ENCODE results near the gene ZNF3. TPM values are rescaled to one million over a fixed set of nuclear protein-coding genes. Genes with fewer than 3 reads are reported as not detected.

ZNF3 gene
- total RNA-seq, 1 donor from 2014 or later, result 28.3 TPM

DNA sequence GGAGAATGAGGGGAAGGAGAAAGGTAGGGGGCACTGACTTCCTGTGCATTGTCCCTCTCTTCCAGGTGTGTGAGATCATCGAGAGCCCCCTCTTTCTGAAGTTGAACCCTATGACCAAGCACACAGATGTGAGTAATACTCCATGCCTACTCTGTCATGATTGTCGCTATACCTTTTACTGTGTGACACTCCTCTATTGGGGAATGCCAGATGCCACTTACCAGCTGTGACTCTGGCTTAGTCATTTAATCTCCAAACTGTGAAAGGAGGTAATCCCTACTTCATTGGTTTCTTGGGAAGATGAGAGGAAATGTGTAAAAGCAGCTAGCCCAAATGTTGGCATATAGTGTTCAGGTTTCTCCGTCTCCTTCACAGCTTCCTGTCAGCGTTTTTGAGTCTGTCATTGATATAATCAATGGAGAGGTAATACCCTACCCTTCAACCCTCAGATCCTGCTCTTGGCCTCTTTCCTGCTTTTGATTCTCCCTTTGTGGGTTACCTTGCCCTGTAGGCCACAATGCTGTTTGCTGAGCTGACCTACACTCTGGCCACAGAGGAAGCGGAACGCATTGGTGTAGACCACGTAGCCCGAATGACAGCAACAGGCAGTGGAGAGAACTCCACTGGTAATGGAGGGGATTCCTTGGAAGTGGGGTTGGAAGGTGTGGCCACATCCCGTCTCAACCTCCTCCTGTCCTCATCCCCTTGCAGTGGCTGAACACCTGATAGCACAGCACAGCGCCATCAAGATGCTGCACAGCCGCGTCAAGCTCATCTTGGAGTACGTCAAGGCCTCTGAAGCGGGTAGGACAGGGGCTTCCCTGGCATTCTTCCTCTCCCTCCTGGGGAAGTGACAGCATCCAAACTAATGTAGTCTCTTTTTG is 9.2 kb upstream of the ZNF3 start:
- intact Hi-C loops (cut with micrococcal nuclease), result no loop called here

DNA sequence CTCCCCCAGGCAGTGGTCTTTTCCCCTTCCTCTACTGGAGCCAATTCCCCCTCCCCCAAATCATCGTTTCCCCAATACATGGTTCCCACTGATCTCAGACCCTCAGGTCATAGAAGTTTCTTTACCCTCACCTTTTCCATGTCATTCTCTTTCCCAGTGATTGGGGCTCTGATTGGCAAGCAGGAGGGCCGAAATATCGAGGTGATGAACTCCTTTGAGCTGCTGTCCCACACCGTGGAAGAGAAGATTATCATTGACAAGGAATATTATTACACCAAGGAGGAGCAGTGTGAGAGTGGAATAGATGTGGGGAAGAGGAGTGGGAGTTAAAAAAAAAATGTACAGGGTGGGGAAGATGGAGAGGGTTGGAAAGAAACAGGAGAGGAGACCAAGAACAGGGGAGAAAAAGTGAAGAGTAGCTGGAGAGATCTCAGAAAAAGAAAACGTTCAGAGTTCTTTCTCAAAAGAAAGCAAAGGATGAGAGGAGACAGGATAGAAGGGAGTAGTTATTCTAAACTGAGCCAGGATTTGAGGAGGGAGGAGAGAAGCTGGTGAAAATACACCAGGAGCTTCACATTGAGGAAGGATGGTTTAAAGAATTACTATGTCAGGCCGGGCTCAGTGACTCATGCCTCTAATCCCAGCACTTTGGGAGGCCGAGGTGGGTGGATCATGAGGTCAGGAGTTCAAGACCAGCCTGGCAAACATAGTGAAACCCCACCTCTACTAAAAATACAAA is 8.1 kb upstream of the ZNF3 start:
- intact Hi-C loops (cut with micrococcal nuclease), result loop anchor here (1.0 to 10.0 kb wide), 2 partner anchors 11 to 585 kb away; partner anchors contain the start of gene GNB2

DNA sequence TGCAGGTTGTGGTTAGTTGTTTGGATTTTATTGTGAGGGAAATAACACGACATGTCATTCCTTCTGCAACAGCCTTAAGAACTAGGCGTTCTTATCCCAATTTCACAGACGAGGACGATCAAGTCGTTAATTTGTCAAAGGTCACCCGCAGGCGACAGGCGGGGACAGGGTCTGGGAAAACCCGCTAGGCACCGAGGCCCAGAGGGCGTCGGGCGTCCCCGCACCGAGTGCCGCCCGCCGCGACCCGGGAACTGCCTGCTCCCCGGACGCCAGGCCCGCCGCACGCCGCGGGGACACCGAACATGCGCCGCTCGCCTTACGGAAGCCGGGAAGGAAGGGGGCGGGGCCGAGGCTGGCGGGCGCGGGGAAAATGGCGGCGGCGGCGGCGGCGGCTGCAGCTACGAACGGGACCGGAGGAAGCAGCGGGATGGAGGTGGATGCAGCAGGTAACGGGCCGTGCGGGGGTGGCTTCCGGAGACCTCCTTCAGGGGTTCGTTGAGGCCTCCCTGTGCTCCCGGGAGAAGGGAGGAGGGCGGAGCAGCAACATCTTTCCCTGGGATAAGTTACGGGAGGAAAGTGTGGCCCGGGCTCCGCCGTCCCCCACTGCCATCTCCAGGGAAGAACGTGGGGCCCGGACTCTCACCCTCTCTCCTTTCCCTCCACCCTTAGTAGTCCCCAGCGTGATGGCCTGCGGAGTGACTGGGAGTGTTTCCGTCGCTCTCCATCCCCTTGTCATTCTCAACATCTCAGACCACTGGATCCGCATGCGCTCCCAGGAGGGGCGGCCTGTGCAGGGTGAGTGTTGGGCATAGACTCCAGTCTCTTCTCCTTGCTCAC is 7.3 kb upstream of the ZNF3 start, which contains the start of gene COPS6:
COPS6 (plus strand) TSS at position 349 of the 837 bp plus-strand sequence; CDS start at position 371, 22 bp downstream.
- intact Hi-C loops (cut with micrococcal nuclease), result loop anchor here (1.0 to 10.0 kb wide), 3 partner anchors 11 to 586 kb away; partner anchors contain the start of genes CNPY4, GNB2 and TAF6

DNA sequence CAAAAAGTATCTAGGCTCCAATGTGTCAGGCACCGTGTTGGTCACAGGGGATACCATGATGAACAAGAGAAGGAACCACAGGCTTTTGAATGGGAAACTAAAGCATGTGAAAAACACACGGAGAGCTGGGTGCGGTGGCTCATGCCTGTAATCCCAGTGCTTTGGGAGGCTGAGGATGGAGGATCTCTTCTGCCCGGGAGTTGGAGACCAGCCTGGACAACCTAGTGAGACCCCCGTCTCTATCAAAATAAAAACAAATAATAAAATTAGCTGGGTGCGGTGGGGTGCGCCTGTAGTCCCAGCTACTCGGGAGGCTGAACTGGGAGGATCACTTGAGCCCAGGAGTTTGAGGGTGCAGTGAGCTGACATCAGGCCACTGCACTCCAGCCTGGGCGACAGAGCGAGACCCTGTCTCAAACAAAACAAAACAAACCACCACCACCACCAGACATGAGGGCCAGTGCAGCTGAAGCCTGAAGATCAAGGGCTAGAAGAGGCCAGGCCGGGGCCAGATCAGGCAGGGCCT is 6.6 kb upstream of the ZNF3 start:
- intact Hi-C loops (cut with micrococcal nuclease), result loop anchor here (1.0 to 10.0 kb wide), 2 partner anchors 31 to 587 kb away; partner anchors contain the start of genes CNPY4, GNB2 and TAF6

DNA sequence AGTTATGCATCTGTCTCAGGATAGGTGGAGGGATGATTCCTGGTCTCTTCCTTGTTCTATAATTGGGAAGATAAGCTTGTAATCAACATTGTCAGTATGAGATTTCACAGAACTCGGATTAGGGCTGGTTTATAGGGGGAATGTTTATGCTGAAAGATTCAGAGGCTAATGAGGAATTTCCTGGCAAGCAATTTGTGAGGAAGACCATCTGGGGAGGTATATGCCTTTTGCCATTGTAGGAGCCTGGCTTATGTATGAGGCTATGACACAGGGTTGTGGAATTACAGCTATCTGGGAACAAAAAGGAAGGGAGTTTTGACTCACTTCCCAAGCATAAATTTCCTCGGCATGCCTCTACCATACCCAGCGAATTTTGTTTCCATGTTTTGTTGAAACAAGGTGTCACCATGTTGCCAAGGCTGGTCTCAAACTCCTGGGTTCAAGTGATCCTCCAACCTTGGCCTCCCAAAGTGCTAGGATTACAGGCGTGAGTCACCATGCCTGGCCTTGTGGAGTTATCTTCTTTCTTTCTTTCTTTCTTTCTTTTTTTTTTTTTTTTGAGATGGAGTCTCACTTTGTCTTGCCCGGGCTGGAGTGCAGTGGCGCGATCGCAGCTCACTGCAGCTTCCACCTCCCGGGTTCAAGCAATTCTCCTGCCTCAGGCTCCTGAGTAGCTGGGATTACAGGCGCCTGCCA is 5.7 kb upstream of the ZNF3 start:
- intact Hi-C loops (cut with micrococcal nuclease), result loop anchor here (10.0 kb wide), 1 partner anchor 588 kb away; the partner anchor contains the start of gene GNB2

DNA sequence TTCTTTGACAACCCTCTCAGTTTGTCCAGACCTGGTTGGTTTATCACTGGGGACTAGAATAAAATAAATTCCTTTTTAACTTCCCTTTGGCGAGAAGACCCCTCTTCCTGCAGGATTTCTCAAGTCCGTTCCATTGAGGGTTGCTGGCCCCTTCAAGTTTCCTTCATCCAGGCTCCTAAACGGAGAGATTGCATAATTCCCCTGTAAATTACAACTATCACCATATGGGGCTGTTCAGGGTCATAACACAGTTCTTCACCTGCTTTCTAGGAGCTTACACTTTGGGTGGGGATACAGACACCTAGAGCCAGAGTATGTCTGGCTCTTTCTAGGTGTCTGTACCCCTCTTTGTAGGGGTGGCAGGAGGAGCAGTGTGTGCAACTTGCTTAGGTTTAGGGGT is 4.0 kb upstream of the ZNF3 start:
- intact Hi-C loops (cut with micrococcal nuclease), result loop anchor here (10.0 kb wide), 1 partner anchor 589 kb away; the partner anchor contains the start of gene GNB2

DNA sequence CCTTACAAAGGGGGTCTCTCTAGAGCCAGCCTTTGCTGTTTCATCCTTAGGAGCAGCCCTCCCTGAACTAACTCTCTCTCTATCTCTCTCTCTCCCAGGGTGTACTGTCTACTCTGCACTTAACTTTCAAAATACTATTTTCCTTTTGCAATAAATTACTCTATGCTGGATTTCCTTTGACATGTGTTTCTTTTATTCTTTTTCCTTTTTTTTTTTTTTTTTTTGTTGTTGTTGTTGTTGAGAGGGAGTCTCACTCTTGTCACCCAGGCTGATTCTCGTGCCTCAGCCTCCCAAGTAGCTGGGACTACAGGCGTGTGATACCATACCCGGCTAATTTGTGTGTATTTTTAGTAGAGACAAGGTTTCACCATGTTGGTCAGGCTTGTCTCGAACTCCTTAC is 1.5 kb upstream of the ZNF3 start:
- intact Hi-C loops (cut with micrococcal nuclease), result loop anchor here (1.0 to 10.0 kb wide), 3 partner anchors 43 to 676 kb away; partner anchors contain the start of genes BUD31, GNB2, MBLAC1 and PDAP1

DNA sequence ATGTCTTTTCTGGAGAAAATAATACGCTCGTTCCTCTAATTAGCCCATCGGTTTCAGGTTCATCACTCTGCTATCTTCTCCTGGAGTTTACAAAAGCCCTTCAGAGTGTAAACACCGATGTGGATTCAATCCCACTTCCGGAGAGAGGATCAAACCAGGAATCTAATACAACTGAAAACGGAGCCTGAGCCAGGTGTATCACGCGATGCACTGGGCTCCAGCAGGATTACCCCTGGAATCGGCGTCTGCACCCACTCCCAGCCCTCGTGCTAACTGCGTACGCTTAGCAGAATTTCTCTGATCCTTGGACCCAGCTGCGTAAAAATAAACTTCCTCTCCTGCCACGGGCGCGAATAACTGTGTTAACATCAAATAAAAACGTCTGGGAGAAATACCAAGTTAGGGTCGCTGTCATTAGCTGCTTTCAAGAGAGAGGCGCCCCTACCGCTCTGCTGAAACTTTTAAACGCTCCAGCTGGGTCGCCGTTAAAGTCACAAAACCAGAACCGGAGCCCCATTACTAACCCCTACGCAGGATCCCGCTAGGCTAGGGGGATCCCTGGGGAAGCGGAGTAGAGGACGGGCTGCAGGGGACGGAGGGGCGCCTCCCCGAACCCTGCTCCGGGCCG is 502 bp downstream of the ZNF3 start:
- intact Hi-C loops (cut with micrococcal nuclease), result loop anchor here (1.0 to 10.0 kb wide), 10 partner anchors 20 to 674 kb away; partner anchors contain the start of genes AP4M1, BUD31, CNPY4 and GNB2

DNA sequence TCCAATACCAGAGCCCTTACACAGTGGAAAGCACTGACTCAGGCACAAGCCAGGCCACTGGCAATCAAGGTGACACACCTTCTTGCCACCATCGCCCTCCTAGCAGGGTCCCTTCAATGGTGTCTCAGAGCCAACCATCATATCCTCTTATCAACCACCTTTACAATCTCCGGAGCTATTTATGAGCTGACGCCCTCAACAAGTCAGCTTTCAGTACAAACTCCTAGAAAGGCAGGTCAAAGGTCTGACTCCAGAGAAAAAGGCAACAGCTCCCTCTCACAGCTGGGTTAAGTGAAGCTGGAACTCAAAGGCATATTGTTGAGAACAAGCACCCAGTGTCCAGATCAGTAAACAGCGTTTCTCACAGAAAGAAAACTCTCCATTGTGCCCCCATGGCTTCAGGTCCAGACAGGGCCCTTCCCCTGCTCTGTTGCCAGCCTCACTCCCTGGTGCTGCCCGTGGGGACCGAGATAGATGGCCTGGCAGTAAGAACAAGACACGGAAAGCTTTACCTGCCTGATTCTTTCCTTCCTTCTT is 2.4 kb downstream of the ZNF3 start:
- intact Hi-C loops (cut with micrococcal nuclease), result no loop called here

DNA sequence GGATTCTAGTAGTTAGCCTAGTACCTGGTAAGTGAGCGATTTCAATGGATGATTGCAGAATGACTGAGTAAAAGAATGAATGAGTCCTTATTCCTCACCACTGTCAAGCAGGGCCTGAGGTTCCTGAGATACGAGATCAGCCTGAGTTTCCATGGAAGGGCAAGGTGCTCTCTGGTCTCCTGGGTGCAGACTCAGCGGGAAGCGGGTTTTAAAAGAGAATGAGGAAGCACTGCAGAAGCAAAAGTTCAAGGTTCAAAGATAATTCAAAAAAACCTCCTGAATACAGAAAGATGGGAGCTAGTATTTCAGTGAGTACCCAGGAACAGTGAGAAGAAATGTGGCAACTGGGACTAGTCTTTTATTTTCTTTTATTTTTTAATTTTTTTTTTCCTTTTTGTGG is 4.3 kb downstream of the ZNF3 start:
- intact Hi-C loops (cut with micrococcal nuclease), result no loop called here

DNA sequence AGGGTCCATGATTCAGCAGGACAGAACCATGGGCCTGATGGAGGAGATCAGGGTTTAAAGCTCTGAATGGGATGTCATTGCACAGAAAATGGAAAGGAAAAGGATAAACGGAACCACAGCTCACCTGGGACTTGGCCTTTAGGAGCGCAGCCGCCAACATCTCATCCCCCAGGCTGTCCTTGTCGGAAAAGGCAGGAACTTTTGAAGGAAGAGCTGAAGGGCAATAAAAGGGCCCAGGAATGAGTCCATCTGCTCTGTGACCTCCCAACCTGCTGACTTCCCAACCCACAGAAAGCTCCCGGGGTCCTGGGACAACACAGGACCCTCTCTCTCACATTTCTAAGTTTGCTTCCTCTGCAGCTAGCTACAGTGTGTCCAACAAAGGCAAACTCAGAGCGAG is 6.1 kb downstream of the ZNF3 start:
- intact Hi-C loops (cut with micrococcal nuclease), result no loop called here

DNA sequence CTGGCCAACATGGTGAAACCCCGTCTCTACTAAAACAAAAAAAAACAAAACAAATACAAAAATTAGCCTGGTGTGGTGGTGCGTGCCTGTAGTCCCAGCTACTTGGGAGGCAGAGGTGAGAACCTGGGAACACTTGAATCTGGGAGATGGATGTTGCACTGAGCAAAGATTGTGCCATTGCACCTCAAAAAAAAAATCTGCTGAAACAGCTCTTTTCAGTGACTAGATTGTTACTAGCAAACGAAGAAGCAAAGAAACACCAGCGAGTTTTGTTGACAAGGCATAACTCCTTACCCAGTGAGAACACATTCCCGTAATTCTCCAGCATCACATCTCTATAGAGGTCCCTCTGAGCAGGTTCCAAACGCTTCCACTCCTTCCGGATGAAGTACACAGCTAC is 6.7 kb downstream of the ZNF3 start:
- intact Hi-C loops (cut with micrococcal nuclease), result no loop called here

DNA sequence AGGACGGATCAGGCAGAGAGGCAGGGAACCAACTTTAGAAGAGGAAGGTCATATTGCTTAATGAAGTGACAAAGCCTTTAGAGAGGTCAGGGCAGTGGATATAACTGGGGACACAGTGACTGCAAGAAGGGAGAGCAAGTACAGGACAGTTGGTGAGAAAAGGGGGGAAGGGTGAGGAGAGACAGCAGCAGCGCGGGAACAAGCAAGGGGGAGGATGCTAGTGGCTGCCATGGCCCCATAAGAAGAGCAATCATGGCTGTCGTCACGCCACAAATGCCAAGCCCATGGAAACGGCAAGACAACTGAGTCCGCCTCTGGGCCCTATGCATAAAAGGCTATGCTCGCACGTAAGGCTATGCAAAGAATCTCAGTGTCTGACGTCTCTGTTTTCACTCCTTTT is 9.1 kb downstream of the ZNF3 start:
- intact Hi-C loops (cut with micrococcal nuclease), result no loop called here

DNA sequence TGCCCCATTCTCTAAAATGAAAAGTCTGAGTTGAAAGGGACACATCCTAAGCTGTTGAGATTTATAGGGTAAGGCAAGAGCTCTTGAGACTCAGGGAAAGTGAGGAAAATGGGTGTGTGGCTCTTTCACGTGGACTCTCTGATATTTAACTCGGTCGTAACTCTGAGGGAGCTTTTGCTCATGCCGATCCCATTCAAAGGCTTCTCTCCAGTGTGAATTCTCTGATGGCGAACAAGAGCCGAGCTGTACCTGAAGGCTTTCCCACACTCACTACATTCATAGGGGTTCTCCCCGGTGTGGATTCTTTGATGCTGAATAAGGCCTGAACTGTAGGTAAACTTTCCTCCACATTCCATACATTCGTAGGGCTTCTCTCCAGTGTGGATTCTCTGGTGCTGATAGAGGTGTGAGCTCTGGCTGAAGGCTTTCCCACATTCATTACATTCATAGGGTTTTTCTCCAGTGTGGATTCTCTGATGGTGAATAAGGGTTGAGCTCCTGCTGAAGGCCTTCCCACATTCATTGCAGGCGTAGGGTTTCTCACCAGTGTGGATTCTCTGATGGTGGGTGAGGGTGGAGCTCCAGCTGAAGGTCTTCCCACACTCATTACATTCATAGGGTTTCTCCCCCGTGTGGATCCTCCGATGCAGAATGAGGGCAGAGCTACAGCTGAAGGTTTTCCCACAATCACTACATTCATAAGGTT is 10.4 kb downstream of the ZNF3 start:
- intact Hi-C loops (cut with micrococcal nuclease), result no loop called here

DNA sequence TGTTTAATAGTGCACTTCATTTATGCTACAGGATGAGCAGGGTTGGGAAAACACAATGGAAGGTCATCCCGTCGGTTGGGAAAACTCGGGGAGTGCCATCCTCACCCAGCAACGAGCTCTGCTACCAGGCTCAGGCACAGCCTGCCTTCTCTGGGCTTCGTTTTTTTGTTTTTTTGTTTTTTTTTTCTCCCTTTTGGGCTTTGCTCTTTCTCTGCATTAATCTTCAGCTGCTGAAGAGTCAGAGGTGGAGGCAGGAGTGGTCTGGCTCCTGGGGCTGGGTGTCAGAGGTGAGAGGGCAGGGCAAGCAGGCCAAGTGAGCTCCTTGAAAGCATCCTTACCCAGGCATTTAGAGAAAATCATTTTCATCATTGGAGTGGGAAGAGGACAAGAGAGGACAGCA is 11.5 kb downstream of the ZNF3 start:
- intact Hi-C loops (cut with micrococcal nuclease), result no loop called here

DNA sequence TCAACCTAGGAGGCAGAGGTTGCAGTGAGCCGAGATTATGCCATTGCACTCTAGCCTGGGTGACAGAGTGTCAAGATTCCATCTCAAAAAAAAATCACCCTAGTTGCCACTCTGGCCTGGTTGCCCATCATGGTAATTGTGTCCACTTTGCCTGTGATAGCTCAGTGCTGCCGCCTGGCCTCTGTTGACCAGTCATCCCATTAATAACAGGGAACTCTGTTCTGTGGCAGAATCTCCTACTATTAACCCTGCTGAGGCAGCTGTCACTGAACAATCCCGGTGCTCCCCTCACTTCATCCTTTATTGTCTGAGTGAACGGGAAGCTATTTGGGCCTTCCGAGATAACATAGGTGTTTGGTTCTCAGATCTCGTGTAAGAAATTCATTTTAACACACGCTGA is 14.6 kb downstream of the ZNF3 start:
- intact Hi-C loops (cut with micrococcal nuclease), result no loop called here

DNA sequence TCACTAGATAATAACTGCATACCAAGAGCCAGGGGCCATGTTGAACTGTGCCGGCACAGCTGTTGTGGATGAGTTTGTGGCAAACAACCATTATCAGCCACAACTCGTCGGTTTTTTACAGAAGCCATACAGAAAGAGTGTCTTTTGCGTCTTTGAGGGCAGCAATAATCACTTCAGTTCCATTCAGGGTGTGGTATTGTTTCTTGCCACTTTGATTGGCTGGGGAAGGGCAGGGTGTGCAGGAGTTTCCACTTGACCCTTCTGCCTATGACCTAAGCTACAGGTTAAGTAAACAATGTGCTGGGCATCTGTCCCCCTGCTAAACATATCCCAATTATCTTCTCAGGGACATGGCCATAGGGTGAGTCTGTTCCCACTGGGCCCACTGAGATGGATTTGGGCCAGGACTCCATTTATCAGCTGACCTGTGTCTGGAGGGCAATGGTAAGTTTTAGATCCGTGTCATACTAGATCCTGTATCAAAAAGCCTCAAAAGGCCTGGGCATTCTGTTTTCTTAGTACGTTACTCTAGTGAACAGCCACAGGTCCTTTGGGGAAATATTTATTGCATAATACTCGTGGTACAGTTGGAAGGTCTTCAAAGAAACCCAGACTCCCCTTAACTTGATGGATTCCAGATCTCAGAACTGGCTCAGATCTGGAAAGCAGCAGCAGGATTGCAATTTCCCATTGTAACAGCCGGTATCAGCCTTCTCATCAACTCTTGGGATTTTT is 15.9 kb downstream of the ZNF3 start:
- intact Hi-C loops (cut with micrococcal nuclease), result no loop called here

DNA sequence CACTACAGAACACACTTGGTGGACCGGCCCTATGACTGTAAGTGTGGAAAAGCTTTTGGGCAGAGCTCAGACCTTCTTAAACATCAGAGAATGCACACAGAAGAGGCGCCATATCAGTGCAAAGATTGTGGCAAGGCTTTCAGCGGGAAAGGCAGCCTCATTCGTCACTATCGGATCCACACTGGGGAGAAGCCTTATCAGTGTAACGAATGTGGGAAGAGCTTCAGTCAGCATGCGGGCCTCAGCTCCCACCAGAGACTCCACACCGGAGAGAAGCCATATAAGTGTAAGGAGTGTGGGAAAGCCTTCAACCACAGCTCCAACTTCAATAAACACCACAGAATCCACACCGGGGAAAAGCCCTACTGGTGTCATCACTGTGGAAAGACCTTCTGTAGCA is 17.4 kb downstream of the ZNF3 start:
- intact Hi-C loops (cut with micrococcal nuclease), result no loop called here

All from T-helper 1 cell treated with Interleukin-12 subunit alpha and Interleukin-12 subunit beta and Interleukin-4 antibody, amounts not matched to agents 30 ng/mL and 1 ng/mL, for 36 hours (primary cell).